Measurements from ENCODE around the gene ANGEL1. TPM values are rescaled to one million over a fixed set of nuclear protein-coding genes. Genes with fewer than 3 reads are reported as not detected.

ANGEL1 gene
- polyA plus RNA-seq, 4 donors = 1.6 to 25.7 (median 5.7) TPM

- FAIRE-seq (no peak), DNase-seq (peak; percentile 51 to 56)
- Histone ChIP-seq H3K36me3 (ENCODE audit: control insufficient read depth in 3 of 3, insufficient read depth in 2 of 3, low read depth in 1 of 3, low read length in 3 of 3) (peaks cover 0 to 25% (median 7%) of the 10 kb centered on the region in 3 donors), H3K27me3 (ENCODE audit: control insufficient read depth in 3 of 3, insufficient read depth in 3 of 3, low read length in 3 of 3) (no peaks in the 10 kb centered on the region), H3K27ac (ENCODE audit: low read depth in 1 of 3, low read length in 2 of 3) (peak overlapping the region in 1 of 3 donors; percentile 9), H3K4me3 (ENCODE audit: low read depth in 1 of 3, low read length in 3 of 3) (peak overlapping the region in 2 of 3 donors; percentile 33 to 36), H3K9me3 (ENCODE audit: control insufficient read depth in 2 of 2, insufficient read depth in 1 of 2, low read depth in 1 of 2, low read length in 1 of 2) (no peaks in the 10 kb centered on the region), H3K4me1 (ENCODE audit: control insufficient read depth in 3 of 3, insufficient read depth in 2 of 3, low read depth in 1 of 3, low read length in 2 of 3) (peaks cover 0 to 4% (median 0%) of the 10 kb centered on the region in 3 donors)
- WGBS, 3 donors = 1 to 5% (median 4%) methylated on average over 9 of the region's 9 CpGs
These were observed 1.7 kb downstream of the ANGEL1 start for GRCh38 chr14:76810953-76811400.

- peak overlapping the region in 2 of 3 donors; percentile 33 to 36 for H3K4me3 ChIP-seq (ENCODE audit: low read depth in 1 of 3, low read length in 3 of 3)
- no peak for FAIRE-seq
- H3K9me3 ChIP-seq (ENCODE audit: control insufficient read depth in 2 of 2, insufficient read depth in 1 of 2, low read depth in 1 of 2, low read length in 1 of 2) = no peaks in the 10 kb centered on the region
- no peaks in the 10 kb centered on the region for H3K27me3 ChIP-seq (ENCODE audit: control insufficient read depth in 3 of 3, insufficient read depth in 3 of 3, low read length in 3 of 3)
- WGBS, 3 donors = 16 to 32% (median 29%) methylated on average over 3 of the region's 3 CpGs
- peaks cover 0 to 25% (median 7%) of the 10 kb centered on the region in 3 donors for H3K36me3 ChIP-seq (ENCODE audit: control insufficient read depth in 3 of 3, insufficient read depth in 2 of 3, low read depth in 1 of 3, low read length in 3 of 3)
- peaks cover 0 to 4% (median 0%) of the 10 kb centered on the region in 3 donors for H3K4me1 ChIP-seq (ENCODE audit: control insufficient read depth in 3 of 3, insufficient read depth in 2 of 3, low read depth in 1 of 3, low read length in 2 of 3)
- no peak for DNase-seq
- H3K27ac ChIP-seq (ENCODE audit: low read depth in 1 of 3, low read length in 2 of 3) = no peak overlapping the region
These were observed 2.2 kb downstream of the ANGEL1 start for GRCh38 chr14:76810525-76810924.

GRCh38 chr14:76808990-76809389, 3.7 kb downstream of the ANGEL1 start:
- H3K27ac ChIP-seq (ENCODE audit: low read depth in 1 of 3, low read length in 2 of 3) = no peak overlapping the region
- no peaks in the 10 kb centered on the region for H3K27me3 ChIP-seq (ENCODE audit: control insufficient read depth in 3 of 3, insufficient read depth in 3 of 3, low read length in 3 of 3)
- H3K4me3 ChIP-seq (ENCODE audit: low read depth in 1 of 3, low read length in 3 of 3) = no peak overlapping the region
- no peaks in the 10 kb centered on the region for H3K9me3 ChIP-seq (ENCODE audit: control insufficient read depth in 2 of 2, insufficient read depth in 1 of 2, low read depth in 1 of 2, low read length in 1 of 2)
- FAIRE-seq = no peak
- 96 to 98% (median 98%) methylated on average over 4 of the region's 4 CpGs for WGBS, 3 donors
- peaks cover 0 to 4% (median 0%) of the 10 kb centered on the region in 3 donors for H3K4me1 ChIP-seq (ENCODE audit: control insufficient read depth in 3 of 3, insufficient read depth in 2 of 3, low read depth in 1 of 3, low read length in 2 of 3)
- peaks cover 0 to 28% (median 7%) of the 10 kb centered on the region in 3 donors for H3K36me3 ChIP-seq (ENCODE audit: control insufficient read depth in 3 of 3, insufficient read depth in 2 of 3, low read depth in 1 of 3, low read length in 3 of 3)
- no peak for DNase-seq

GRCh38 chr14:76808011-76808410, 4.7 kb downstream of the ANGEL1 start:
- FAIRE-seq (no peak), DNase-seq (no peak)
- H3K9me3 ChIP-seq (ENCODE audit: control insufficient read depth in 2 of 2, insufficient read depth in 1 of 2, low read depth in 1 of 2, low read length in 1 of 2) = no peaks in the 10 kb centered on the region
- no peak overlapping the region for H3K27ac ChIP-seq (ENCODE audit: low read depth in 1 of 3, low read length in 2 of 3)
- H3K27me3 ChIP-seq (ENCODE audit: control insufficient read depth in 3 of 3, insufficient read depth in 3 of 3, low read length in 3 of 3) = no peaks in the 10 kb centered on the region
- peaks cover 0 to 34% (median 10%) of the 10 kb centered on the region in 3 donors for H3K36me3 ChIP-seq (ENCODE audit: control insufficient read depth in 3 of 3, insufficient read depth in 2 of 3, low read depth in 1 of 3, low read length in 3 of 3)
- 85 to 100% (median 96%) methylated on average over 1 of the region's 1 CpG for WGBS, 3 donors
- peaks cover 0 to 4% (median 0%) of the 10 kb centered on the region in 3 donors for H3K4me1 ChIP-seq (ENCODE audit: control insufficient read depth in 3 of 3, insufficient read depth in 2 of 3, low read depth in 1 of 3, low read length in 2 of 3)
- no peak overlapping the region for H3K4me3 ChIP-seq (ENCODE audit: low read depth in 1 of 3, low read length in 3 of 3)

- peaks cover 0 to 4% (median 0%) of the 10 kb centered on the region in 3 donors for H3K4me1 ChIP-seq (ENCODE audit: control insufficient read depth in 3 of 3, insufficient read depth in 2 of 3, low read depth in 1 of 3, low read length in 2 of 3)
- FAIRE-seq (no peak), DNase-seq (no peak)
- H3K36me3 ChIP-seq (ENCODE audit: control insufficient read depth in 3 of 3, insufficient read depth in 2 of 3, low read depth in 1 of 3, low read length in 3 of 3) = peaks cover 0 to 37% (median 12%) of the 10 kb centered on the region in 3 donors
- no peak overlapping the region for H3K4me3 ChIP-seq (ENCODE audit: low read depth in 1 of 3, low read length in 3 of 3)
- WGBS, 3 donors = 95 to 96% (median 95%) methylated on average over 12 of the region's 12 CpGs
- no peaks in the 10 kb centered on the region for H3K27me3 ChIP-seq (ENCODE audit: control insufficient read depth in 3 of 3, insufficient read depth in 3 of 3, low read length in 3 of 3)
- no peak overlapping the region for H3K27ac ChIP-seq (ENCODE audit: low read depth in 1 of 3, low read length in 2 of 3)
- H3K9me3 ChIP-seq (ENCODE audit: control insufficient read depth in 2 of 2, insufficient read depth in 1 of 2, low read depth in 1 of 2, low read length in 1 of 2) = no peaks in the 10 kb centered on the region
These were observed 6.2 kb downstream of the ANGEL1 start for GRCh38 chr14:76806446-76806845.

- Histone ChIP-seq H3K36me3 (ENCODE audit: control insufficient read depth in 3 of 3, insufficient read depth in 2 of 3, low read depth in 1 of 3, low read length in 3 of 3) (peaks cover 2 to 37% (median 7%) of the 10 kb centered on the region in 3 donors), H3K4me1 (ENCODE audit: control insufficient read depth in 3 of 3, insufficient read depth in 2 of 3, low read depth in 1 of 3, low read length in 2 of 3) (no peaks in the 10 kb centered on the region), H3K27ac (ENCODE audit: low read depth in 1 of 3, low read length in 2 of 3) (no peak overlapping the region), H3K27me3 (ENCODE audit: control insufficient read depth in 3 of 3, insufficient read depth in 3 of 3, low read length in 3 of 3) (no peaks in the 10 kb centered on the region), H3K9me3 (ENCODE audit: control insufficient read depth in 2 of 2, insufficient read depth in 1 of 2, low read depth in 1 of 2, low read length in 1 of 2) (no peaks in the 10 kb centered on the region), H3K4me3 (ENCODE audit: low read depth in 1 of 3, low read length in 3 of 3) (no peak overlapping the region)
- 77 to 93% (median 91%) methylated on average over 5 of the region's 5 CpGs for WGBS, 3 donors
- no peak for FAIRE-seq
- no peak for DNase-seq
These were observed 18.7 kb downstream of the ANGEL1 start for GRCh38 chr14:76793956-76794355.

GRCh38 chr14:76793324-76793723, 19.4 kb downstream of the ANGEL1 start:
- H3K4me1 ChIP-seq (ENCODE audit: control insufficient read depth in 3 of 3, insufficient read depth in 2 of 3, low read depth in 1 of 3, low read length in 2 of 3) = no peaks in the 10 kb centered on the region
- 87 to 99% (median 91%) methylated on average over 3 to 4 of the region's 4 CpGs for WGBS, 3 donors
- no peaks in the 10 kb centered on the region for H3K9me3 ChIP-seq (ENCODE audit: control insufficient read depth in 2 of 2, insufficient read depth in 1 of 2, low read depth in 1 of 2, low read length in 1 of 2)
- no peak overlapping the region for H3K4me3 ChIP-seq (ENCODE audit: low read depth in 1 of 3, low read length in 3 of 3)
- no peaks in the 10 kb centered on the region for H3K27me3 ChIP-seq (ENCODE audit: control insufficient read depth in 3 of 3, insufficient read depth in 3 of 3, low read length in 3 of 3)
- H3K27ac ChIP-seq (ENCODE audit: low read depth in 1 of 3, low read length in 2 of 3) = no peak overlapping the region
- H3K36me3 ChIP-seq (ENCODE audit: control insufficient read depth in 3 of 3, insufficient read depth in 2 of 3, low read depth in 1 of 3, low read length in 3 of 3) = peaks cover 2 to 39% (median 6%) of the 10 kb centered on the region in 3 donors
- no peak for FAIRE-seq
- no peak for DNase-seq

- 95 to 96% (median 96%) methylated on average over 2 of the region's 2 CpGs for WGBS, 3 donors
- Histone ChIP-seq H3K27me3 (ENCODE audit: control insufficient read depth in 3 of 3, insufficient read depth in 3 of 3, low read length in 3 of 3) (no peaks in the 10 kb centered on the region), H3K36me3 (ENCODE audit: control insufficient read depth in 3 of 3, insufficient read depth in 2 of 3, low read depth in 1 of 3, low read length in 3 of 3) (peaks cover 0 to 44% (median 6%) of the 10 kb centered on the region in 3 donors), H3K4me3 (ENCODE audit: low read depth in 1 of 3, low read length in 3 of 3) (no peak overlapping the region), H3K9me3 (ENCODE audit: control insufficient read depth in 2 of 2, insufficient read depth in 1 of 2, low read depth in 1 of 2, low read length in 1 of 2) (no peaks in the 10 kb centered on the region), H3K4me1 (ENCODE audit: control insufficient read depth in 3 of 3, insufficient read depth in 2 of 3, low read depth in 1 of 3, low read length in 2 of 3) (no peaks in the 10 kb centered on the region), H3K27ac (ENCODE audit: low read depth in 1 of 3, low read length in 2 of 3) (no peak overlapping the region)
- FAIRE-seq = peak; percentile 5
- DNase-seq = no peak
These were observed 20.3 kb downstream of the ANGEL1 start for GRCh38 chr14:76792422-76792821.

- WGBS, 3 donors = 99 to 100% (median 100%) methylated on average over 2 of the region's 2 CpGs
- Histone ChIP-seq H3K9me3 (ENCODE audit: control insufficient read depth in 2 of 2, insufficient read depth in 1 of 2, low read depth in 1 of 2, low read length in 1 of 2) (no peaks in the 10 kb centered on the region), H3K4me1 (ENCODE audit: control insufficient read depth in 3 of 3, insufficient read depth in 2 of 3, low read depth in 1 of 3, low read length in 2 of 3) (no peaks in the 10 kb centered on the region), H3K4me3 (ENCODE audit: low read depth in 1 of 3, low read length in 3 of 3) (no peak overlapping the region), H3K36me3 (ENCODE audit: control insufficient read depth in 3 of 3, insufficient read depth in 2 of 3, low read depth in 1 of 3, low read length in 3 of 3) (peaks cover 0 to 75% (median 6%) of the 10 kb centered on the region in 3 donors), H3K27me3 (ENCODE audit: control insufficient read depth in 3 of 3, insufficient read depth in 3 of 3, low read length in 3 of 3) (no peaks in the 10 kb centered on the region), H3K27ac (ENCODE audit: low read depth in 1 of 3, low read length in 2 of 3) (no peak overlapping the region)
- FAIRE-seq (no peak), DNase-seq (no peak)
These were observed 26.1 kb downstream of the ANGEL1 start for GRCh38 chr14:76786601-76787000.

All from small intestine (tissue), 7 donors.